Limb (tissue), 2 donors: ENCODE results near the gene FTCDNL1.

ENCODE experiments used
- DNase-seq, 2 donors: peaks; one replicate each; pipeline ENCODE4 v3.0.0-alpha.2; 2016; ENCODE audit errors: extremely low spot score in 2 of 2

Gene FTCDNL1

GRCh38 chr2:199842631-199843395 lies 8.2 kb downstream of the FTCDNL1 start:
- DNase-seq: no peak

GRCh38 chr2:199841409-199841808 lies 9.6 kb downstream of the FTCDNL1 start:
- DNase-seq: no peak

- no peak for DNase-seq
Observed at GRCh38 chr2:199838399-199838798, 12.6 kb downstream of the FTCDNL1 start.

GRCh38 chr2:199836943-199837342 lies 14.0 kb downstream of the FTCDNL1 start:
- no peak for DNase-seq

GRCh38 chr2:199833525-199833924 lies 17.5 kb downstream of the FTCDNL1 start:
- no peak for DNase-seq

- no peak for DNase-seq
Observed at GRCh38 chr2:199830531-199830930, 20.5 kb downstream of the FTCDNL1 start.

- DNase-seq: no peak
Observed at GRCh38 chr2:199829628-199830027, 21.4 kb downstream of the FTCDNL1 start.

- no peak for DNase-seq
Observed at GRCh38 chr2:199819746-199820145, 31.2 kb downstream of the FTCDNL1 start.

GRCh38 chr2:199818754-199819153 lies 32.2 kb downstream of the FTCDNL1 start:
- no peak for DNase-seq

- DNase-seq: no peak
Observed at GRCh38 chr2:199818026-199818425, 33.0 kb downstream of the FTCDNL1 start.

- no peak for DNase-seq
Observed at GRCh38 chr2:199814817-199815211, 36.2 kb downstream of the FTCDNL1 start.

- DNase-seq: no peak
Observed at GRCh38 chr2:199814101-199814816, 36.7 kb downstream of the FTCDNL1 start.

- no peak for DNase-seq
Observed at GRCh38 chr2:199812493-199812892, 38.5 kb downstream of the FTCDNL1 start.

- DNase-seq: no peak
Observed at GRCh38 chr2:199811346-199811745, 39.6 kb downstream of the FTCDNL1 start.

GRCh38 chr2:199810422-199811171 lies 40.4 kb downstream of the FTCDNL1 start:
- DNase-seq: no peak

GRCh38 chr2:199807966-199808365 lies 43.0 kb downstream of the FTCDNL1 start:
- DNase-seq: no peak

- DNase-seq: no peak
Observed at GRCh38 chr2:199806179-199806578, 44.8 kb downstream of the FTCDNL1 start.

- no peak for DNase-seq
Observed at GRCh38 chr2:199804831-199805230, 46.2 kb downstream of the FTCDNL1 start.

GRCh38 chr2:199798831-199799580 lies 52.0 kb downstream of the FTCDNL1 start:
- DNase-seq: peak; percentile 68 to 80

GRCh38 chr2:199797431-199798403 lies 53.3 kb downstream of the FTCDNL1 start:
- no peak for DNase-seq
